A172 (cell line): ENCODE measurements around the gene STYXL2. TPM values are rescaled to one million over a fixed set of nuclear protein-coding genes. Genes with fewer than 3 reads are reported as not detected.

Source experiments
- DNase-seq: peaks from one replicate; pipeline ENCODE4 v3.0.0-alpha.2; 2015; ENCODE audit warnings: low spot score
- total RNA-seq: library from RNA; depleted of rRNA; stranded (reverse); fragments of >200 nt; shearing (Covaris generic); gene quantifications from 2 replicates; pipeline ENCODE4 v1.2.3, GENCODE V29; 2014

The STYXL2 gene
- total RNA-seq, 1 experiment from 2014 or later, result not detected

DNA sequence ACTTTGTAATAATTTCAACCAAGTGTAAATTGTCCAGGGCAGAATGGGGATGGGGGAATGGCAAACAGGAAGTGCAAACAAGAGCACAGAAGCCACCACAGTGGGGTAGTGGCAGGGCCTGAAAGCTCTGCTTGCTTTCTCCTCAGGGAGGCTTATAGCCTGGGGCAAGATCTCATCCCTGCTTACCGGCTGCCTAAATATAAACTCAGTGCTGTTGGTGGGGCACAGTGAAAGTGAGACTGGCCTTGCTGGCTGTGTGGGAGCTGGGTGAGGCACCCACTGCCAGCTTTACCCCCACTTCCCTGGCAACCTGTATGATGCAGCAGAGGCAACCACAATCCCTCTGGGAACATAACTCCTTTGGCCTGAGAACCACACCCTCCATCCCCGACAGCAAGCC is 15.2 kb downstream of the STYXL2 start:
- DNase-seq, result peak; percentile 40

GRCh38 chr1:167110586-167110985 is 16.7 kb downstream of the STYXL2 start:
- no peak for DNase-seq

DNA sequence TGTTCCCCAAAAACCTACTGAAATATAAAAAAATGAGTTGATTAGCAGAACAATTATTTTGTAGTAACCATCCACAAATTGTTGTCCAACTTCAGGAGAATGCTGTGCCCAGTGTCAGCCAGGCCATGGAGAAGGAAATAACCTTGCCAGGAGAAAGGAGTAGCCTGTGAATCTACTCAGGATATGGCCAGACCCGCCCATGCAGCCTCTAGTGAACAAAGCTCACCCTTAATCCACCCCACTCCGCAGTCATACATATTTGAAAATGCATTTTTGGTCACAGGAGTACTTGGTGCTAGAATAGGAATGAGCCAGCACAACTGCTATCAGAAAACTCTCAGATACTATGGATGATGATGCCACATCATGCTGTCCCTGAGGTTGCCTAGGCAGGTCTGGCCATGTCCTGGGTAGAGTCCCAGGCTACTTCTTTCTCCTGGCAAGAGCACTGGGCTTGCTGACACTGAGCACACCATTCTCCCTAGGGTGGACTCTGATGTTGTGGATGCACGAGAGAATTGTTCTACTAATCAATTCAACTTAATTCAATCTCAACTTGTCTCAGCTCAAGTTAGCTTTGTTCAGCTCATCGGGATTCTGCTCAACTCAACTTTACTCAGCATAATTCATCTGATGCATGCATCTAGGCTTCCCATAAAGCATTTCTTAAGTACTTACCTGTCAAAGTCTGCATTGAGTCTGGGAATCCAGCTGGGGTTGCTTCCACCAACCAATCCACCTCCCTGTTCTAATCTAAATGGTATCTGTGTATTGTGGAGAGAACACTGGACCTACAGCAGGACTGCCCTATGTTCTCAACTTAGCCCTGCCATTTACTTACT is 18.2 kb downstream of the STYXL2 start:
- no peak for DNase-seq

GRCh38 chr1:167114725-167115124 is 20.9 kb downstream of the STYXL2 start:
- DNase-seq, result no peak

DNA sequence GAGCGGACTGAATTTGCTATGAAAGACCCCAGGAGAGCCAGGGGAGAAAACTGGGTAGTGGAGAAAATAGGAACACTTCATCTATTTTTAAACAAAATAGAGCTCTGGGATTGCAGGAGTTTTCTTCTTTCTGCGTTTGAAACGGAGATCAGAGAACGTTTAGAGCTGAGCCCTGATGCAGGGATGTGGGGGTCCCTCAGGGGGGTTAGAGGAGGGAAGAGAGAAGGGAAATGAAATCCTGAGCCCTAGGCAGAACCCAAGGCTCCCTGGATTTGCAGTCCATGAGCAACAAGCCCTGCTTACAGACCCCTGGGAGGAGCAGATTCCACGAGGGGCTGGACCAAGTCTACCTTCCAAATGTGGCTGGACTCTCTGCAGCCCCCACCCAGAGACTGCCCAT is 21.8 kb downstream of the STYXL2 start:
- no peak for DNase-seq

- DNase-seq, result no peak
These were observed 22.3 kb downstream of the STYXL2 start for GRCh38 chr1:167116174-167116573.

- no peak for DNase-seq
These were observed 23.4 kb downstream of the STYXL2 start for GRCh38 chr1:167117225-167117624.

DNA sequence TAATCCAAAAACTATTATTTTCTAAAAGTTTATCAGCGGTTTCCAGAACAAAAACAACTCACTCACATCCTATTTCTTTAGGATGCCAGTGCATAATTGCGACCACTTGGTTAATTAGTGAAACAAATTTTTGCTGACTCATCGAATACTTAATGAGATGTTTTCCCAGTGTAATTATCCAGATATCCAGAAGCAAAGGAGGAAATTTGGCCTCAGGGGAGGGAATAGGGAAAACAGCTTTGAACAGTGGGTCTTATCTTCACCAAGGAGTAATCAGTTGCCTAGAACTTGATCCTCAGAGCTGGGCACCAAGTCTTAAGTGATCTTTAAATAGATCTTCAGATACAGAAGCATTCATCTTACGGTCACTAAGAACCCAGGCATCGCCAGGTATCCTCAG is 24.3 kb downstream of the STYXL2 start:
- DNase-seq, result no peak

- DNase-seq, result no peak
These were observed 25.8 kb downstream of the STYXL2 start for GRCh38 chr1:167119696-167120095.

- no peak for DNase-seq
These were observed 27.0 kb downstream of the STYXL2 start for GRCh38 chr1:167120899-167121298.

DNA sequence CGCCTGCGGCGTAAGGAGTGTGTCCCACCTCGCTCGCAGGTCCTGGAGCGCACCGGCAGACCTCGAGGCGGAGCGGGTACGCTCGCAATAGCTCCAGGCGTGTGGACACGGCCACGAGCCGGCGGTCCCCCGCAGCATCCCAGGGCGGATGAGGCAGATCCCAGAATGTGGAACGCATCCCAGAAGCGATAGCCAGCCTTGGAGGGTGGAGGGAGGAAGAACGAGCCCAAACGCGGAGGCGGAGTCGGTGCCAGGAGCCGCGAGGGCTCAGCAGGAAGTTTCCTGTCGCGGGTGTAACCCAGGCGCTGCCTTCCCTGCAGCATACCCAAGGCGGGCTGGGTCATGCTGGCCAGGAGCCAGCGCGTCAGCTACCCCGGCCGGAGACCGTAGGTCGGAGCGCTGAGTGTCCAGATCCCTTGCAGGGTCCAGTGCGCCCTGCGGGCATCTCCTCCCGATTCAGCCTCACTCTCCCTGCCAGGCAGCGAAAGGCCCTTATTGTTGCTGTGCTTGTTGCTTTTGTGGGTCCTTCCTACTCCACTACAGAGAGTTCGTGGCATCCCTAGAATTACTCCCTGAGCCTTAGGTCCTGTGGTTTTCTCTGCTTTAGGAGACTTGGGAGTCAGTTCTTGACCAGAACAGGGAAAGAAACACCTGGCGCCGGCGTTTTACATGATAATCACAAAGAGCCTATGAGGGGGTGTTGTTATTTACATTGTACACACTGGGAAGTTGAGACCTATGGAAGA is 27.7 kb downstream of the STYXL2 start:
- peak; percentile 80 for DNase-seq

DNA sequence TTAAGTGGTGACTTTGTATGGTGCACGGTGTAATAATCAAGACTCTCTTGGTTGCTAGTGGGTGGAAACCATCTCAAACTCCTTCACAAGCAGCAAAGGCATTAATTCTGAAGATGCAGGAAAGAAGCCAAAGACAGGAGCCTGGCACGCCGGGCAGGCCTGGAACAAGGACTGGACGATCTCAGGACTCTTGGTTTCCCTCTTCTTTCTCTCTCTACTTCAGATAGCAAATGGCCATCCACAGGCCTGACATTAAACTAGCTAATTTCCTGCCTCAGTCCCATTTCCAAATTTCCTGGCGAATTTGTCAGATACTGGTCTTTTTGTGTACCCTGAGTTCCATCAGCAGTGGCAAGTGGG is 28.2 kb downstream of the STYXL2 start:
- no peak for DNase-seq

DNA sequence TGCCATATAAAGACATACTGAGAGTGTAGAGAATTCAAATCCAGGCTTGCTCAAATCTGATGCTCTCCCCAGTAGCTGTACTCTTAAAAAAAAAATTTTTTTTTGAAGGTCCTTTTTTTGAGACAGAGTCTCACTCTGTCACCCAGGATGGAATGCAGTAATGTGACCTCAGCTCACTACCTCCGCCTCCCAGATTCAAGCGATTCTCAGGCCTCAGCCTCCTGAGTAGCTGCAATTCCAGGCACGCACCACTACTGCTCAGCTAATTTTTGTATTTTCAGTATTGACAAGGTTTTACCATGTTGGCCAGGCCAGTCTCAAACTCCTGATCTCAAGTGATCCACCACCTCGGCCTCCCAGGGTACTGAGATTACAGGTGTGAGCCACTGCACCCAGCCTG is 28.7 kb downstream of the STYXL2 start:
- DNase-seq, result no peak

- DNase-seq, result no peak
These were observed 32.4 kb downstream of the STYXL2 start for GRCh38 chr1:167126317-167126716.

GRCh38 chr1:167126811-167127210 is 32.9 kb downstream of the STYXL2 start:
- DNase-seq, result no peak

- no peak for DNase-seq
These were observed 33.4 kb downstream of the STYXL2 start for GRCh38 chr1:167127236-167127635.

GRCh38 chr1:167127661-167128060 is 33.8 kb downstream of the STYXL2 start:
- no peak for DNase-seq

- no peak for DNase-seq
These were observed 34.7 kb downstream of the STYXL2 start for GRCh38 chr1:167128261-167129227.

GRCh38 chr1:167130829-167131510 is 37.1 kb downstream of the STYXL2 start:
- DNase-seq, result no peak

DNA sequence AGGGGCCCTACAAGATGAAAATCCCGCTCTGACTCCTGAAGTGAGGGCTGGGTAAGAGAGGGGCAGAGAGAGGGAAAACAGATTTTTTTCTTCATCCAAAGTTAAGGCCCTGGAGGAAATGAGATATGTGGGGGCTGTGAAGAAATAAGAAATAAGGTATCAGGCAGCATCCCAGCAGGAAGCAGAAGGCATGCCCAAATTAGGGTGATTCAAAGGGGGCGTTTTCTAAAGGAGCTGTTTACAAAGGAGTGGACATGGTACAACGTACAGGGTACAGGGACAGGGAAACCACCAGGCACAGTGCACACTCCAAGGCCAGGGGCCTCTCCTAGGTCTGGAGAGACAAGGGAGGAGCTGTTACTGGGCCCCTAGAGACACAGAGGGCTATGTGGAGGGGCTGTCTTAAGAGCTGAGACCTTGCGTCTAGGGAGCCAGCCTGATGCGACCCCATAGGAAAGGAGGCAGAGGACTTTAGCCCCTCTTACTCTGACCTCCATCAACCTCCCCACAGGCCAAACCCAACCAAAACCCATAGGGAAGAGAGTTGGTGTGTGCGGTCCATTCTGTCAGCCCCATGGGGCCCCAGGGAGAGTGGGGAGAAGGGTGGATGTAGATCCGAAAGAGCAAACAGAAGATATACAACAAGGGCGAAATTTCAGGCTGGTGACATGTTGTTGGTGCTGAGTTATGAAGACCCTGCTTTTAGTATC is 38.6 kb downstream of the STYXL2 start:
- DNase-seq, result no peak
